Measurements from ENCODE around the gene GPR17. TPM values are rescaled to one million over a fixed set of nuclear protein-coding genes. Genes with fewer than 3 reads are reported as not detected.

GPR17 gene
- total and polyA plus RNA-seq, 8 donors = 0.24 to 3.6 (median 1.1) TPM

- no peak for TF ChIP-seq CTCF (IDR thresholded peaks at IDR 0.05)
- Histone ChIP-seq H3K4me3 (no peak overlapping the region), H3K27ac (peak overlapping the region in 1 of 2 donors; percentile 11), H3K36me3 (peaks cover 0 to 27% of the 10 kb centered on the region in 2 donors), H3K27me3 (no peaks in the 10 kb centered on the region), H3K4me1 (peaks cover 4 to 28% of the 10 kb centered on the region in 2 donors), H3K9me3 (no peaks in the 10 kb centered on the region)
- ATAC-seq (no peak), DNase-seq (peak in 1 of 4 donors; percentile 55)
- intact Hi-C loops (cut with DNase I) = no loop called here
Measured at GRCh38 chr2:127652786-127653357, 6.9 kb downstream of the GPR17 start.

GRCh38 chr2:127653421-127654083, 7.6 kb downstream of the GPR17 start:
- Histone ChIP-seq H3K27me3 (no peaks in the 10 kb centered on the region), H3K4me3 (no peak overlapping the region), H3K4me1 (peaks cover 4 to 25% of the 10 kb centered on the region in 2 donors), H3K27ac (no peak overlapping the region), H3K9me3 (no peaks in the 10 kb centered on the region), H3K36me3 (peaks cover 0 to 29% of the 10 kb centered on the region in 2 donors)
- intact Hi-C loops (cut with DNase I) = no loop called here
- DNase-seq = peak in 1 of 4 donors; percentile 59
- no peak for TF ChIP-seq CTCF (IDR thresholded peaks at IDR 0.05)
- no peak for ATAC-seq

- no peak for ATAC-seq
- intact Hi-C loops (cut with DNase I) = no loop called here
- no peak overlapping the region for H3K4me3 ChIP-seq
- H3K4me1 ChIP-seq = peaks cover 7 to 27% of the 10 kb centered on the region in 2 donors
- no peaks in the 10 kb centered on the region for H3K9me3 ChIP-seq
- DNase-seq = peak in 1 of 4 donors; percentile 64
- H3K27me3 ChIP-seq = no peaks in the 10 kb centered on the region
- TF ChIP-seq CTCF (IDR thresholded peaks at IDR 0.05) = no peak
- H3K36me3 ChIP-seq = peaks cover 0 to 30% of the 10 kb centered on the region in 2 donors
- no peak overlapping the region for H3K27ac ChIP-seq
Measured at GRCh38 chr2:127654084-127654837, 8.3 kb downstream of the GPR17 start.

- DNase-seq (peak in 1 of 4 donors; percentile 46), ATAC-seq (no peak)
- Histone ChIP-seq H3K27ac (no peak overlapping the region), H3K4me1 (peaks cover 3 to 21% of the 10 kb centered on the region in 2 donors), H3K36me3 (peaks cover 0 to 30% of the 10 kb centered on the region in 2 donors), H3K4me3 (no peak overlapping the region), H3K9me3 (no peaks in the 10 kb centered on the region), H3K27me3 (no peaks in the 10 kb centered on the region)
- TF ChIP-seq CTCF (IDR thresholded peaks at IDR 0.05) = no peak
- intact Hi-C loops (cut with DNase I) = no loop called here
Measured at GRCh38 chr2:127654838-127655175, 8.9 kb downstream of the GPR17 start.

All from left lung (tissue), 10 donors.